Measurements from ENCODE around the gene ANKS1A.

DNA sequence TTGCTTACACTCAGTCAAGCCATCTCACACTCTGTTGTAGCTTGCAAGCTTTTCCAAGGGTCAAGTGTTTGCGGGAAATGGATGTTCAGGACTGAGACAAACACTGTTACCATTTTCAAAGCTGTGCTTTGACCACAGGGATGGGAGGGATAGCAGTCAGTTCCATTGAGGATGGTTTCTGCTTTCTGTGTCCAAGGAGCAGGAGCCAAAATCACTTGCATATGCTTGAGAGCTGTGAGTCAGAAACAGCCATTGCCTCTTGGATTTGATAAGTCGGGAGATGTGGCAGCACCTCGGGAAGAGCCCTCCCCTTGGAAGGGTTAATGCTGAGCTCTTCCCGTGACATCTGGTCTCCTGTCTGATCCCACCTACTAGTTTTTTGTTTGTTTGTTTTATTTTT is 166.8 kb downstream of the ANKS1A start:
- TF ChIP-seq, protein P1, sequence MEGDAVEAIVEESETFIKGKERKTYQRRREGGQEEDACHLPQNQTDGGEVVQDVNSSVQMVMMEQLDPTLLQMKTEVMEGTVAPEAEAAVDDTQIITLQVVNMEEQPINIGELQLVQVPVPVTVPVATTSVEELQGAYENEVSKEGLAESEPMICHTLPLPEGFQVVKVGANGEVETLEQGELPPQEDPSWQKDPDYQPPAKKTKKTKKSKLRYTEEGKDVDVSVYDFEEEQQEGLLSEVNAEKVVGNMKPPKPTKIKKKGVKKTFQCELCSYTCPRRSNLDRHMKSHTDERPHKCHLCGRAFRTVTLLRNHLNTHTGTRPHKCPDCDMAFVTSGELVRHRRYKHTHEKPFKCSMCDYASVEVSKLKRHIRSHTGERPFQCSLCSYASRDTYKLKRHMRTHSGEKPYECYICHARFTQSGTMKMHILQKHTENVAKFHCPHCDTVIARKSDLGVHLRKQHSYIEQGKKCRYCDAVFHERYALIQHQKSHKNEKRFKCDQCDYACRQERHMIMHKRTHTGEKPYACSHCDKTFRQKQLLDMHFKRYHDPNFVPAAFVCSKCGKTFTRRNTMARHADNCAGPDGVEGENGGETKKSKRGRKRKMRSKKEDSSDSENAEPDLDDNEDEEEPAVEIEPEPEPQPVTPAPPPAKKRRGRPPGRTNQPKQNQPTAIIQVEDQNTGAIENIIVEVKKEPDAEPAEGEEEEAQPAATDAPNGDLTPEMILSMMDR (IDR thresholded peaks at IDR 0.05), result no peak
- TF ChIP-seq POLR2A (IDR thresholded peaks at IDR 0.05), result no peak
